Activated B cell treated with CpG ODN at 0.5 μM for 24 hours (primary cell): ENCODE results near the gene HRK. TPM values are rescaled to one million over a fixed set of nuclear protein-coding genes. Genes with fewer than 3 reads are reported as not detected.

Experiments used
- ATAC-seq: fragments of 200-7000 bp; cut with Tn5 transposase; one replicate; pipeline ENCODE4 v1.10.0; 2021; ENCODE audit warnings: low read depth, mild to moderate bottlenecking, moderate library complexity
- CTCF ChIA-PET: fragments of 350-600 bp; sonication (Branson Sonifier 250); formaldehyde crosslinking; loops from one replicate; lab custom pipeline; 2021; ENCODE audit warnings: antibody characterized with exemption; lab: Charles Lee
- POLR2A ChIA-PET: fragments of 350-600 bp; sonication (Branson Sonifier 250); formaldehyde crosslinking; loops from one replicate; lab custom pipeline; 2021; ENCODE audit warnings: antibody characterized with exemption; lab: Charles Lee
- DNase-seq: peaks from one replicate; pipeline ENCODE4 v3.0.0; 2022
- H3K27ac Mint-ChIP-seq: one replicate; pipeline ENCODE4 v1.8.0; 2020; ENCODE audit warnings: mixed read lengths
- H3K27me3 Mint-ChIP-seq: one replicate; pipeline ENCODE4 v1.8.0; 2021; ENCODE audit warnings: mixed read lengths
- H3K36me3 Mint-ChIP-seq: one replicate; pipeline ENCODE4 v1.8.0; 2021; ENCODE audit warnings: low read depth, mixed read lengths
- H3K4me1 Mint-ChIP-seq: one replicate; pipeline ENCODE4 v1.8.0; 2021; ENCODE audit warnings: mixed read lengths
- H3K4me3 Mint-ChIP-seq: one replicate; pipeline ENCODE4 v1.8.0; 2020; ENCODE audit warnings: mild to moderate bottlenecking, mixed read lengths
- H3K9me3 Mint-ChIP-seq: one replicate; pipeline ENCODE4 v1.8.0; 2020; ENCODE audit warnings: mixed read lengths
- CTCF ChIP-seq: fragments of 200-600 bp; IDR thresholded peaks from one replicate; pipeline ENCODE4 v1.8.0; 2022; ENCODE audit warnings: antibody characterized with exemption, mild to moderate bottlenecking
- intact Hi-C: fragments of 100-400 bp; cut with micrococcal nuclease; formaldehyde crosslinking; loops from one replicate; pipeline ENCODE4 v1.15.1; 2024
- total RNA-seq: library from RNA; stranded (reverse); gene quantifications from 2 replicates; pipeline ENCODE4 v1.2.3, GENCODE V29; 2022

The HRK gene
- total RNA-seq, 1 donor from 2014 or later = 4.7 TPM

GRCh38 chr12:116874324-116874995, 6.8 kb downstream of the HRK start:
- ChIA-PET POLR2A (no interaction called here), CTCF (no interaction called here)
- DNase-seq (no peak), ATAC-seq (no peak)
- H3K4me3 Mint-ChIP-seq = no peak overlapping the region
- no peak overlapping the region for H3K27ac Mint-ChIP-seq
- intact Hi-C loops = no loop called here
- peaks cover 7% of the 10 kb centered on the region for H3K36me3 Mint-ChIP-seq
- peaks cover 7% of the 10 kb centered on the region for H3K9me3 Mint-ChIP-seq
- TF ChIP-seq CTCF = no peak
- peaks cover 24% of the 10 kb centered on the region for H3K27me3 Mint-ChIP-seq
- peaks cover 17% of the 10 kb centered on the region for H3K4me1 Mint-ChIP-seq

GRCh38 chr12:116870306-116870705, 10.9 kb downstream of the HRK start:
- CTCF ChIA-PET = no interaction called here
- peaks cover 7% of the 10 kb centered on the region for H3K9me3 Mint-ChIP-seq
- no peak for ATAC-seq
- intact Hi-C loops = no loop called here
- peaks cover 3% of the 10 kb centered on the region for H3K4me1 Mint-ChIP-seq
- peaks cover 7% of the 10 kb centered on the region for H3K36me3 Mint-ChIP-seq
- TF ChIP-seq CTCF = no peak
- H3K27ac Mint-ChIP-seq = no peak overlapping the region
- DNase-seq = no peak
- peaks cover 8% of the 10 kb centered on the region for H3K27me3 Mint-ChIP-seq
- no peak overlapping the region for H3K4me3 Mint-ChIP-seq
- POLR2A ChIA-PET = no interaction called here

GRCh38 chr12:116867523-116867922, 13.7 kb downstream of the HRK start:
- no peaks in the 10 kb centered on the region for H3K9me3 Mint-ChIP-seq
- CTCF ChIA-PET = no interaction called here
- no peak overlapping the region for H3K4me3 Mint-ChIP-seq
- TF ChIP-seq CTCF = no peak
- DNase-seq = no peak
- POLR2A ChIA-PET = interaction anchor here (0.6 kb wide), 1 partner anchor 9 kb away, joined by 10 read pairs; no protein-coding TSS in a partner anchor
- no peak overlapping the region for H3K27ac Mint-ChIP-seq
- intact Hi-C loops = no loop called here
- no peaks in the 10 kb centered on the region for H3K36me3 Mint-ChIP-seq
- H3K27me3 Mint-ChIP-seq = no peaks in the 10 kb centered on the region
- H3K4me1 Mint-ChIP-seq = peaks cover 12% of the 10 kb centered on the region
- ATAC-seq = no peak

- ChIA-PET CTCF (no interaction called here), POLR2A (no interaction called here)
- ATAC-seq (no peak), DNase-seq (no peak)
- H3K36me3 Mint-ChIP-seq = no peaks in the 10 kb centered on the region
- H3K27me3 Mint-ChIP-seq = no peaks in the 10 kb centered on the region
- H3K4me3 Mint-ChIP-seq = no peak overlapping the region
- TF ChIP-seq CTCF = no peak
- H3K9me3 Mint-ChIP-seq = no peaks in the 10 kb centered on the region
- H3K4me1 Mint-ChIP-seq = peaks cover 41% of the 10 kb centered on the region
- intact Hi-C loops = no loop called here
- H3K27ac Mint-ChIP-seq = no peak overlapping the region
These were observed 16.7 kb downstream of the HRK start for GRCh38 chr12:116864371-116865160.

GRCh38 chr12:116863275-116863767, 17.9 kb downstream of the HRK start:
- peak; percentile 25 for ATAC-seq
- Mint-ChIP-seq H3K4me1 (peaks cover 54% of the 10 kb centered on the region), H3K27me3 (no peaks in the 10 kb centered on the region), H3K4me3 (no peak overlapping the region), H3K36me3 (no peaks in the 10 kb centered on the region), H3K27ac (no peak overlapping the region), H3K9me3 (no peaks in the 10 kb centered on the region)
- intact Hi-C loops = no loop called here
- ChIA-PET POLR2A (interaction anchor here (0.9 kb wide), 1 partner anchor 17 kb away, joined by 3 read pairs; no protein-coding TSS in a partner anchor), CTCF (no interaction called here)
- no peak for TF ChIP-seq CTCF
- no peak for DNase-seq
